GM18508 (cell line): ENCODE data around the gene PDRG1.

Source experiments
- ATAC-seq: cut with Tn5 transposase; IDR thresholded peaks from one replicate; pipeline ENCODE4 v1.9.1; 2021; ENCODE audit warnings: moderate number of reproducible peaks; ENCODE audit not compliant: insufficient read depth, unreplicated experiment

Gene PDRG1

DNA sequence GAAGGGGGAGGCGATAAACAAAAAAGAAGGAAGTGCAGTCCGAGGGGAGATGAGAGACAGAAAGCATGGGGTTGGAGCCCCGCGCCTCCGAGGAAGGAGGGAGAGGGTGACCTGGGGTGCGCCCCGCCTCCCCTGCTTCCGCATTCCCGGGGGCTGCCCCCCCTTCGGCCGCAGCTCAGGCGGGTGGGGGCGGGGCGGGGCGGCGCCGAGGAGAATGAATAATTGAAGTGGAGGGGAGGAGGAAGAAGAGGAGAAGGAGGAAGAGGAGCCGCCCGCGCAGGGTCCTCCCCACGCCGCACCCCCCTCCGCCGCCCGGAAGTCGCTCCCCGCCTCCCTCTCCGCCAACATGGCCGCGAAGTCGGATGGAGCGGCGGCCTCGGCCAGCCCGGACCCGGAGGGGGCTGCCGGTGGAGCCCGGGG is 16.0 kb upstream of the PDRG1 start, which contains the start of gene XKR7:
TSS of gene XKR7 (plus strand) at position 322 of the 420 bp plus-strand sequence. CDS start at position 347, 25 bp downstream.
- ATAC-seq = no peak

DNA sequence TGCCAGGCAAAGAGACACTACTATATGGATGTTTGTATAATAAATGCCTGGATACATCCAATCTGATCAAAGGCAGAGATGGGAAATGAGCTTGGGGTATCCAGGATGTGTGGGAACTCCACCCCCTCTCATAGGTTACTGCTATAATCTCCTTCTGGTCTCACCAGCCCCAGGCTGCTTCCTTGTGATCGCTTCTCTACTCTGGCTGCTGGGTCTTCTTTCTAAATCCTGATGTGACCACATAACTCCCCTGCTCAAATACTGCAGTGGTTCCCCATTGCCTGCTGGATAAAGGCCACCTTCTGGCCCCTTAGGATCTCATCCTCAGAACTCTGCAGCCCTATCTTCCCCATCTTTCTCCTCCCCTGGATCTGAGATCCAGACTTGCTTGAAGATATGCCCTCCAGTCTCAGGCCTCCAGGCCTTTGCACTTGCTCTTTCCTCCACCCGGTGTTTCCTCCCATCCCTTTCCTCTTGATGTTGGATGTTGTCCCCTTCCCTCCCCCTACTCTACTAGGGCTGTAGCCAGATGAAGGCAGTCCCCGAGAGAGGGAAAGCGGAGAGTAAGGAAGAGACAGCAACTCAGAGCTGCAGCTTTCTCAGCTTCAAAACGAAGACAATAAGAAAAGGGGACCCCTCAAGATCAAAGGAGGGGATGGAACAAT is 15.3 kb upstream of the PDRG1 start:
- no peak for ATAC-seq

DNA sequence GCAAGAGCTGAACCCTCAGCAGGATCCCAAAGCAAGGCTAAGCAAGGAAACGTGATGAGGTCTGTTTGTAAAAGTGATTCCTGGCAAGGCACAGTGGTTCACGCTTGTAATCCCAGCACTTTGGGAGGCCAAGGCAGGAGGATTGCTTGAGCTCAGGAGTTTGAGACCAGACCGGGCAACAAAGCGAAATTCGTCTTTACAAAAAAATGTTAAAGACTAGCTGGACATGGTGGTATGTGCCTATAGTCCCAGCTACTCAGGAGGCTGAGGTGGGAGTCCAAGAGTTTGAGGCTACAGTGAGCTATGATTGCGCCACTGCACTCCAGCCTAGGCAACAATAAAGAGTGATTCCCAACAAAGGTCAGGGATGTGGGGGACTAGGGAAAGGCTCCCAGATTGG is 12.0 kb upstream of the PDRG1 start:
- no peak for ATAC-seq

DNA sequence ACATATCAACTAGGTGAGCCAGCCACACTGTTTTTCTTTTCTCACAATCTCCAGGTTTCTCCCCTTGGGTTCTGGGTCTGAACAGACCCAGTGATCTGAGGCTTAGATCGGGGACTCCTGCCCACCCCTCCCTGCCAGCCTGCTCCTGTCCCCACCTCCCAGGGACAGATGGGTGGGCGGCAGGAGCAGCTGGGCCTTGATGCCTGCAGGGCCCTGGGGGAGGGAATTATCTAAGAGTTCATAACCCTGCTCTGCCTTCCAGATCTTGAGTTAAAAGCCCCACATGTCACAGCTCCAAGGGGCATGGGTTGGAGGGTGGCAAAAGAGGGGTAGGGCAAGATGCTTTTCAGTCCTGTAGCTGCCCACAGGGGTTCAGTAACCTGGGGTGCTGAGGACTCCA is 10.9 kb upstream of the PDRG1 start:
- no peak for ATAC-seq

DNA sequence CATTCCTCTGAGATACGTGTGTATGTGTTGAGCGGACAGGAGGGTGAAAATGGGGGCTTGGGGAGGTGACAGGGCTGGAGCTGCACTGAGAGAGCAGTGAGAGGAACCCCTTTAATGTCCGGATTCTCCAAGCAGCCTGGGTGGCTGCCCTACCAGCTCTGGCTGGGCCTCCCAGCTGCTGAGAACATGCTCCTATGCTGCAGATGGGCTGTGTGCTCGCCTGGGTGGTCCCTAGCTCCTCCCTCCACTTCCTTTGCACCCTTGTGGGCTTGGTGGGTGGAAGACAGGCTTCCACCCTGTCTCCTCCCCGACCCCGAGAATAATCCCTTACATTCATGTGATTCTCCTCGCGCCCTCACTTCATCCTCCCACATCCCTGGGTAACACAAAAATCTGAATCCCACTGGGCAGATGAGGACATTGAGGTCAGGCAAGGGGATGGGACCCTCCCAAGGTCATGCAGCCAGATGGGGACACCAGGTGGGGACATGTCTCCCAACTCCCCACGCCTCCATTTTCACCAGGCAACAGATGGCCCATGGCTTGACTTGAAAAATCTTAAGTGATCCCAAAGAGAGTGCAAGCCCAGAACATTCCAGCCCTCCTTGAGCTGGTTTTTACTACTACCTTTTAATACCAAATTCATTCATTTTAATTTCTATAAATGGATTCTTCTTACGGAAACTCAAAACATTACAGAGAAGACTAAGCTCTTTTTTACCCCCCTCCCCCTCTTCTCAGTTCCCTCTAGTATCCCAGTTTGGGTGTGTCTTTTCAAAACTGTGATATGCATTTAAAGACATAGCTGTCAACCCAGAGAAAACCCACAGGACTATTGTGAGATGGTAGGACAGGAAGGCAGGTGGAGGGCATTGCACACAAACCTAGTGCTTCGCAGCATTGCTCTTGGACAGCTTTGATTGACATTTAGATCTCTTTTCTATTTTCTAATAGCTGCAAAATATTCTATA is 5.0 kb upstream of the PDRG1 start:
- no peak for ATAC-seq

DNA sequence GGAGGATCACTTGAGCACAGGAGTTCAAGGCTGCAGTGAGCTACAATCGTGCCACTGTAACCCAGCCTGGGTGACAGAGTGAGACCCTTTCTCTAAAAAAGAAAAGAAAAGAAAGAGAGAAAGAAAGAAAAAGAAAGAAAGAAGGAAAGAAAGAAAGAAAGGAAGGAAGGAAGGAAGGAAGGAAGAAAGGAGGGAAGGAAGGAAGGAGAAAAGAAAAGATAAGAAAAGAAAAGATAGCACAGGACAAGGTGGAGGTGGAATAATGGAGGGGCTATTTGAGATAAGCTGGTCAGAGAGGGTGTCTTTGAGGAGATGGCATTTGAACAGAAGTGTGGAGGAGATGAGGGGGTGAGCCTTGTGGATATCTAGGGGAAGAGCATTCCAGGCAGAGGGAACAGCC is 2.7 kb upstream of the PDRG1 start:
- ATAC-seq = no peak

DNA sequence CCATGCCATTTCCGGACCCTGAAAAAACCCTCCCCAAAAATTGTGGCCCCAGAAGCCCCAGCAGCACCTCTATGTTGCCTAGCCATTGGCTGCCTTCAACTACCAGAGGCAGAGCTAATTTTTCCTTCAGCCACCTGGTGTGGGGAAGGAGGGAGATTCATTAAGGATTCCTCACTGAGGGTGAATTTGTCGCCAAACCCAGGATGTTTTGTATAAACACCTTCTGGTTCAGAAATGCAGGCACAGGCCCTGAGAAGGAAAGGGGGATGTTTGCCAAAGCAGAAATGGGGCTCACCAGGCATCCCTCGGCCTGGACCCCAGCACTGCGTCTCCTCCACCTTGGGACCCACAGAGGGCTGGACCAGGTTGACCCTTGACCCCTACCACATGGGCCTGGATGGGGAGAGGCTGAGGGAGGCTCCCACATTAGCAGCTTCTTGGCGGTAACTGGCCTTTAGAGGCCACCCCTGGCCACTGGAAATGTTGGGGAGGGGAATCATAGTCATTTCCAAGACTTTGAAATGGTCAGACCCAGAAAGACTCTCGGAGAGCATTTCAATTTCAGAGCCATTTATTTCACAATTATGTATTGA is 1.8 kb upstream of the PDRG1 start:
- no peak for ATAC-seq

DNA sequence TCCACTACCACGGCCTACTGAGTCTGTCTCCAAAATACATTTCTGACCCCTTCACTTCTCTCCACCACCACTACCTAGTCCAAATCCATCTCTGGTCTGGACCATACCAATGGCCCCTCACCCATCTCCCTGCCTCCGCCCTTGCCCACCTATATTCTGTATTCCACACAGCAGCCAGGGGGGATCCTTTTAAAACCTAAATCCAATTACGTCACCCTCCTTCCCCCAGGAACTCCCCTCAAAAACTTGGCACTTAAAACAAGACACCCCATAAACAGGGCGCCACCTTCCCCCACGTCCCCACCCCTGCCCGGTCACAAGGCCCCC is 680 bp downstream of the PDRG1 start:
- ATAC-seq = no peak

DNA sequence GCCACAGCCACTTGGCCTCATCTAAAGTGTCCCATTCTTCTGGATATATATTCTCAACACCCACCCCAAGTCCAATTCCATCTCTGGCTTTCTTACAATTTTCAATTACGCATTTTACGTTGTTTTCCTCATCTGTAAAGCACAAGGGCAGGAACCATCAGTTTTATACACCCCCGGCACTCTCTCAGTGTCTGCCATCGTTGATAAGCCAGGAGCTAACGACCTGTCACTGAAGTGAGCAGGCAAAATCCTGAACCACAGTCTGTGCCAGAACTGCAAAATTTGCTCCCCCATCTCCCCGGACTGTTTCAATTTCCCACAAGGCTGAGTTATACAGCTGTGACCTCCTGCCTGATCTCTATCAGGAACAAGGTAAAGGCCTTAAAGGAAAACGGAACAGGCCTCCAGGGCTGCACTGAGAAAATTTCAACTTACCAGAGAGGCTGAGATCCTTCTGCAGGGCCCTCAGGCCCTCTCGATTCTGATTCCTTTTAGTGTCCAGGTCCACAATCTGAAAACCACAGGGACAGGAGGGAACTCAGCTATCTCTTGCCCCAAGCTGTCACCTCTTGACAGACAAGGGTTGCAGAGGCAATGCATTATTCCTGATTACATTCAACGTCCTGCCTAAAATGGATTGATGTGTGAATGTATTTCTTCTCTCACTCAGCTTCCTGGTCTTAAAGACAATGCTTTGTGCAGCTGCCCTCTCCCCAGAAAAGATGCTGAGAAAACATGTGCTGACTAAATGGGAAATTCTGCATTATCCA is 1.8 kb downstream of the PDRG1 start:
- ATAC-seq = no peak

DNA sequence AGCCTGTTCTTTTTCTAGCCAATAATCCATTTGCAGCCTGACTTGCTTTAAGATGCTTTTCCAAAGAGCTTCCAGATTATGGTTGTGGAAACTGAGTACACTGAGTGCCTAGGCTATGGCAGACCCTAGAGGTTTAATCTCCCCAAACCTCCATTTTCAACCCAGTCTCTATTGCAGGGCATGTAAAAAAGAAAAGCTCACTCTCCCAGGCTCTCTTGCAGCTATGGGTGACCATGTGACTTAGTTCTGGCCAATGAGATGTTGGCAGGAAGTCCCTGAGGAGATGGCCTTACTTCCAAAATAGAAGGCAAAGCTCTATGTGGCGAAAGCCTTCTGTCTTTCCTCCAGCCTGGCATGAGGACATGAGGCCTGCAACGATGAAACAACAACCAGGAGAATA is 3.8 kb downstream of the PDRG1 start:
- ATAC-seq = no peak

DNA sequence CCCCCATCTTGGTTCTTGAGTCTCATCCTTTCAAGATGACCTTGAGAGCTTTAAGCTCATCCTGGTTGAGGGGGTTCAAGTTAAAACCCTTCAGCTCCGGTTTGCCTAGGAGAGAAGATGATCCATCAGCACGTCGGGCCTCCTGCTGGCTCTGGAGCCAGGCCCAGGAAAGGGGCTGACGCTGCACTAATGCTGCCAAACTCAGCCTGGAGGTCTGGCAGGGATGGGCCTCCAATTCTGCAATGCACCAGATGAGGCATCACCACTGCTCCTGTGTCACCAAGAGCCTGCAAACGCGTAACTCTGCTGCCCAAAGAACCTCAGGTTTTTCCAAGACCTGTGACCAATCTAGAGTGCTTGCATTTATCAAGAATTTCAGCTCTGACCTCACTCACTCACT is 6.1 kb downstream of the PDRG1 start:
- ATAC-seq = no peak

DNA sequence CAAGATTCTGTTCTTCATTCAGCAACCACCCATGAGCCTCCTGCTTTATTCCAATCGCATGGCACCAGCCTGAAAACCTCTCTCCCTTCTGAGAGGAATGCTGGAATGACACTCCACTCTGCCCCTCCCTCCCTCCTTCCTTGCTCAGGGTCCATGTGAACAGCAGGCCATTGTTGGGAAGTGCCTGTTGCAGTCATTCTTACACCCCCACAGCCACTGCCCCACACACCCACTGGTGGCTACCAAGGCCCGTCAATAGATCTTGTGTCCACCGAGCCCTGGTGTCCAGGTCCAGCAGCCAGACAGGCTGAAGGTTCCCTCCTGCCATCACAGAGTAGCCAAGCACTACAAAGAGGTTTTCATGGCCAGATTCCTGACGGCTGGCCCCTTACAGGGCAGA is 6.5 kb downstream of the PDRG1 start:
- ATAC-seq = no peak

DNA sequence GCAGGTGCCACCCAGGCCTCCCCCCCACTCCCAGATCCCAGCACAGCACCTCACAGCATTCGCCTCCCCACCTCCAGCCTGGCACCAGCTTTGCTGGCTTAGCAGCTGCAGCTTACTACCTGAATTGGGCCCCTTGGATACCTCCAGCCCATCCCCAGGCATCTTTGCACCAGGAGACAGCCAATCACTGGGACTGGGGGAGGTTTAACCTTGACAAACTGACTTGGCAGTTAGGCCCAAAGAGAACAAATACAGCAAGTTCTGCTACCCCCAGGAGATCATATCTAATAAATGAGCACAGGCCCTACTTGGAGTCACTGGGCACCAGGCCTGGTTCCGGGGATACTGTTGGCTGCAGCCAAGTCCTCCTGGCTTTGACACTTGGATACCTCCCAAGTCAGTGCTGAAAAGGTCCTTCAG is 8.8 kb downstream of the PDRG1 start:
- ATAC-seq = no peak

DNA sequence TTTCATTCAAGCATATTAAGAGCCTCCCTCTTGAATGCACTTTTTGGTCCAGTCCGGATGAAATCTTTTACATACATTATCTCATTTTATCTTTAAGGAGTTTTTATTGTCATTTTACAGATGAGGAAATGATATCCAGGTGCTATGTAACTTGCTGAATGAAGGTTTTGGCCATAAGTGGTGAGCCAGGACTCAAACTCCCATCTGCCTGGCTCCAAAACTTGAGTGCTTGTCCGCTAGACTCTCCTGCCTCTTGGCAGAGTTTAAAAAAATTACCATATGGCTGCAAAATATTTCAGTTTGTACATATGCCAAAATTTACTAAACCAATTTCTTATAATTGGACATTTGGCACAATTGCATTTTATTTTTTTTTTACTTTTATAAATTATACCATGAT is 12.2 kb downstream of the PDRG1 start:
- no peak for ATAC-seq

DNA sequence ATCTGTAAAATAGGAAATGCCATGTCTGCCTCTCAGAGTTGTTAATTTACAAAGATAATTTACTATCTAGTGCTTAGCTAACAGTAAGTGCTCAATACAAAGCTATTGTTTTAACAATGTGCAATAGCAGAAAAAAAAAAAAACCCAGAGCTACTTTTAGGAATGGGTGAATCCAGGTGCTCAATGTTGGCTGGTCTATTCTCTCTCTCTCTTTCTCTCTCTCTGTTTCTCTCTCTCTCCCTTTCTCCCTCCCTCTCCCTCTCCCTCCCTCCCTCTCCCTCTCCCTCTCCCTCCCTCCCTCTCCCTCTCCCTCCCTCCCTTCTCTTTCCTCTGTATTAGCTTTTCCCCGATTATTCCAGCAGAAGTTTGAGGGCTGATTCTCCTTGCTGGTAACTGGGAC is 14.0 kb downstream of the PDRG1 start:
- no peak for ATAC-seq

DNA sequence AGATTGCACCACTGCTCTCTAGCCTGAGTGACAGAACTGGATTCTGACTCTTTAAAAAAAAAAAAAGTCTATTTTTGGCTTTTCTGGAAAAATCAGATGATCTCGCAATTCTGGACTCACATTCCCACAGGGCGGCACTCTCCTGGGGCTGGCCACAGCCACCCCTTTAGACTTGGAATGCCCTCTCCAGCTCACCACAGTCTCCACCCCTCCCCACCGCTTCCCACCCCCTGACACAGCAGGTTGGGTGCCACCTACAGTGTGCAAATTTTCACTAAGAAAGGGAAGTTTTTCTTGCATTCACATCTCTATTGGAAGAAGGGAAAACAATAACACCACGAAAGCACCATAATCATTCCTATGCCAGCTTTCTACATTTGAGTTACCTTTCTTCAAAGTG is 15.4 kb downstream of the PDRG1 start:
- no peak for ATAC-seq

DNA sequence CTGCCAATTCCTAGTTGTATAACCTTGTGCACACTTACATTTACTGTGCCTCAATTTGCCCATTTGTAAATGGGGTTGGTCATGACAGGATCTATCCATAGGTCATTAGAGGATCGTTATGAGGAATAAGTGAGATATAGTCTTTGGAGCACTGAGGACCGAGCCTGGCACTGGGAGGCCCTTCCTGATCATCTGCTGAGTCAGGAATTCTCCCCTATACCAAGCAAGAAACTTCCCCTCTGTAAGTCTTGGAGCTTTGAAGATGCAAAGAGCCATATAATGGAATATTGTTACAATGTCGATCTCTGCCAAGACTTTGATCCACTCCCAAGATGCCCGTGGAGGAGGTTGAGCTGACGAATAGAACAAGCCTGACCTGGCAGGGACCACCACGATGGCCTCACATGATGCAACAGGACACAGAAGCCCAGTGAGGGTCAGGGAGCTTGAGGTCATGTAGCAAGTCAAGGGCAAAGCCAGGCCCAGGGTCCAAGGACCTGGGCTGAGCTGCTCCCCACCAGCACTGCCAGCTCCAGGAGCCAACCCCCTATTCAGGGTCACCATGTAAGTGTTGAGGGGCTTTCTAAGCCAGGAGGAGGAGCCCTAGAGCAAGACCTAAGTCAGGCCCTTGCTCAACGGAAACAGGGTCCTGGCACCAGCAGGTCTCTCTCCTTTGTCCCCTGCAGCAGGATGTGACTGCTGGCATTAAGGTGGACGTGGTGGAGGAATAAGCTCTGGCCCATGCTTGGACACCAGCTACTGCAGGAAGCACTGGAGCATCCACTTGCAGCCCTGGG is 16.7 kb downstream of the PDRG1 start:
- ATAC-seq = no peak

DNA sequence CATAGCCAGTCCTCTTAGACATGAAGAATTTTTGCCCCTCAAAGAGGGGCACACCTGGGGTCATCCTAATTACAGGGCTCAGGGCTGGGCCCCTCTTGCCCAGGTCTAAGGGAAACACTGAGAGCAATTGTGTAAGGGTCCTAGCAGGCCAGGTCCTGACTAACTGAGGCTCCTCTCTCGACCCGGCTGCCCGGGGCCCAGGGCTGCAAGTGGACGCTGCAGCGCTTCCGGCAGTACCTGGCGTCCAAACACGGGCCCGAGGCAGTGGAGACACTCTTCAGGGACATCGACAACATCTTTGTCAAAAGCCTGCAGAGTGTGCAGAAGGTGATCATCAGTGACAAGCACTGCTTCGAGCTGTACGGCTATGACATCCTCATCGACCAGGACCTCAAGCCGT is 17.4 kb downstream of the PDRG1 start:
- ATAC-seq = no peak

DNA sequence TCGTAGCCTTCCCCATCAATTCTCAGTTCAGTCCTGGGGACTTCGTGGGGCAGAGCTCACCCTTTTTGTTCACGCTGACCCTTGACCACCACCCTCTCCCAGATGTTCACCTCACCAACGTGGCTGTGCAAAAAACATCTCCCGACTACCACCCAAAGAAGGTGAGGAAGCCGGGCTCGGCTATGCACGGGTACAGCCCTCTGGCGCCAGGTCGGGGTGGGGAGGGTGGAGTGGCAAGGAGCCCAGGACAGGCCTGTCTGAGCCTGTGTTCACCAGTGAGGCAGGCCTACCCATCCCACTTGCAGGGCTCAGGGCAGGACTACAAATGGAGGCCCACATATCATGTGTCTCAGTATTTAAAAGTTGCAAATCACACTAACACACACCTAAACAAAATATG is 18.1 kb downstream of the PDRG1 start:
- ATAC-seq = no peak

DNA sequence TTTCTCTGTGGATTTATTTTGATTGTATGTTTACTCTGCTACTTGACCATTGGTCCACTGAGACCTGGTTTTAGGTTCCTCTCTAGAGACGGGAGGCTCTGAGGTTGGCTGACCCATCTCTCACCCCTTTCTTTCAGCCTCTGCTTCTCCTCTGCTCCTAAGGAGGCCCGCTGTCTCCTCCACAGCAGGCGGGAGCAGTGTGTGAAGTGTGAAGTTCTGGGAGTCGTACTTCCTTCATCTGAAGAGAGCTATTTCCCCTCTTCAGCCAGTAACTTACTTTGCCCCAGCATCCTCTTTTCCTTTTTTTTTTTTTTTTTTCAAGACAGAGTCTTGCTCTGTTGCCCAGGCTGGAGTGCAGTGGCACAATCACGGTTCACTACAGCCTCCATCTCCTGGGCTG is 21.1 kb downstream of the PDRG1 start:
- ATAC-seq = no peak
